Fibroblast of lung (primary cell): ENCODE results near the gene NLRC4. TPM values are rescaled to one million over a fixed set of nuclear protein-coding genes. Genes with fewer than 3 reads are reported as not detected.
"Not testable (repeated sequence)": the region's sequence is repeated elsewhere in the genome, so short reads cannot be mapped to it uniquely, and the experiment has no call there.

Experiments used
- DNase-seq, 2 donors: peaks; one replicate each; pipeline versions ENCODE4 v3.0.0 to v3.0.0-alpha.2; 2010; ENCODE audit warnings: low read depth in 2 of 2
- H2AFZ ChIP-seq: 2 replicates; pipeline ENCODE4 v1.5.1; 2012; ENCODE audit warnings: low read length, control low read depth, inconsistent platforms
- H3K27ac ChIP-seq: 2 replicates; pipeline ENCODE4 v1.5.1; 2011; ENCODE audit warnings: low read length, control low read depth; ENCODE audit not compliant: insufficient read depth
- H3K27me3 ChIP-seq: 2 replicates; pipeline ENCODE4 v1.5.1; 2011; ENCODE audit warnings: mild to moderate bottlenecking, low read length; ENCODE audit not compliant: control insufficient read depth, insufficient read depth
- H3K36me3 ChIP-seq: 2 replicates; pipeline ENCODE4 v1.5.1; 2011; ENCODE audit warnings: low read length; ENCODE audit not compliant: control insufficient read depth, insufficient read depth
- H3K4me1 ChIP-seq: 2 replicates; pipeline ENCODE4 v1.5.1; 2011; ENCODE audit warnings: low read length; ENCODE audit not compliant: control insufficient read depth, insufficient read depth; ENCODE audit errors: extremely low read depth
- H3K4me2 ChIP-seq: 2 replicates; pipeline ENCODE4 v1.5.1; 2011; ENCODE audit warnings: low read length, control low read depth; ENCODE audit not compliant: insufficient read depth; ENCODE audit errors: extremely low read depth
- H3K4me3 ChIP-seq, 4 experiments: fragments of 200-600 bp in 1 of 4; sonication (generic) in 1 of 4; replicated peaks in 1 of 4; 2 replicates each; pipeline ENCODE4 v1.5.1; 2011 to 2016; ENCODE audit warnings: low read length in 4 of 4, low read depth in 3 of 4, mild to moderate bottlenecking in 3 of 4, control low read depth in 2 of 4, inconsistent platforms in 1 of 4, mixed read lengths in 1 of 4; ENCODE audit not compliant: insufficient read depth in 1 of 4; ENCODE audit errors: control extremely low read depth in 1 of 4
- H3K79me2 ChIP-seq: 2 replicates; pipeline ENCODE4 v1.5.1; 2012; ENCODE audit warnings: mild to moderate bottlenecking, low read length, inconsistent platforms; ENCODE audit not compliant: control insufficient read depth, insufficient read depth
- H3K9ac ChIP-seq: 2 replicates; pipeline ENCODE4 v1.5.1; 2011; ENCODE audit warnings: mild to moderate bottlenecking, low read length, control low read depth; ENCODE audit not compliant: insufficient read depth
- H3K9me3 ChIP-seq: 2 replicates; pipeline ENCODE4 v1.5.1; 2012; ENCODE audit warnings: low read depth, low read length; ENCODE audit not compliant: control insufficient read depth, insufficient read depth
- H4K20me1 ChIP-seq: 2 replicates; pipeline ENCODE4 v1.5.1; 2011; ENCODE audit warnings: low read length; ENCODE audit not compliant: control insufficient read depth, insufficient read depth; ENCODE audit errors: extremely low read depth
- EZH2 ChIP-seq: IDR thresholded peaks from 2 replicates; pipeline ENCODE4 v1.5.1; 2012; ENCODE audit warnings: low read length, control low read depth, mild to moderate bottlenecking; ENCODE audit errors: missing control alignments
- polyA minus RNA-seq: library from RNA; depleted of rRNA, polyadenylated mRNA; stranded (reverse); fragments of >200 nt; gene quantifications from 2 replicates; pipeline ENCODE4 v1.2.3, GENCODE V29; 2011; ENCODE audit warnings: low replicate concordance
- polyA plus RNA-seq, 2 donors: library from polyadenylated mRNA; depleted of rRNA in 1 of 2; stranded (reverse) in 1 of 2; unstranded in 1 of 2; fragments of >200 nt; gene quantifications; 2 replicates each; pipeline ENCODE4 v1.2.1, GENCODE V29; 2011 to 2012; ENCODE audit warnings: missing spikeins in 1 of 2
- total RNA-seq: library from RNA; depleted of rRNA; stranded (reverse); fragments of >200 nt; gene quantifications from 2 replicates; pipeline ENCODE4 v1.2.1, GENCODE V29; 2014
- TF ChIP-seq, protein P1 (sequence below), 2 donors: IDR thresholded peaks in 1 of 2; conservative IDR thresholded peaks in 1 of 2; 1 replicate in 1 of 2; 2 replicates in 1 of 2; pipeline ENCODE4 v1.5.1; 2011 to 2012; ENCODE audit warnings: low read length in 2 of 2, control low read depth in 1 of 2, inconsistent platforms in 1 of 2, low read depth in 1 of 2, mild to moderate bottlenecking in 1 of 2

Gene NLRC4, protein sequence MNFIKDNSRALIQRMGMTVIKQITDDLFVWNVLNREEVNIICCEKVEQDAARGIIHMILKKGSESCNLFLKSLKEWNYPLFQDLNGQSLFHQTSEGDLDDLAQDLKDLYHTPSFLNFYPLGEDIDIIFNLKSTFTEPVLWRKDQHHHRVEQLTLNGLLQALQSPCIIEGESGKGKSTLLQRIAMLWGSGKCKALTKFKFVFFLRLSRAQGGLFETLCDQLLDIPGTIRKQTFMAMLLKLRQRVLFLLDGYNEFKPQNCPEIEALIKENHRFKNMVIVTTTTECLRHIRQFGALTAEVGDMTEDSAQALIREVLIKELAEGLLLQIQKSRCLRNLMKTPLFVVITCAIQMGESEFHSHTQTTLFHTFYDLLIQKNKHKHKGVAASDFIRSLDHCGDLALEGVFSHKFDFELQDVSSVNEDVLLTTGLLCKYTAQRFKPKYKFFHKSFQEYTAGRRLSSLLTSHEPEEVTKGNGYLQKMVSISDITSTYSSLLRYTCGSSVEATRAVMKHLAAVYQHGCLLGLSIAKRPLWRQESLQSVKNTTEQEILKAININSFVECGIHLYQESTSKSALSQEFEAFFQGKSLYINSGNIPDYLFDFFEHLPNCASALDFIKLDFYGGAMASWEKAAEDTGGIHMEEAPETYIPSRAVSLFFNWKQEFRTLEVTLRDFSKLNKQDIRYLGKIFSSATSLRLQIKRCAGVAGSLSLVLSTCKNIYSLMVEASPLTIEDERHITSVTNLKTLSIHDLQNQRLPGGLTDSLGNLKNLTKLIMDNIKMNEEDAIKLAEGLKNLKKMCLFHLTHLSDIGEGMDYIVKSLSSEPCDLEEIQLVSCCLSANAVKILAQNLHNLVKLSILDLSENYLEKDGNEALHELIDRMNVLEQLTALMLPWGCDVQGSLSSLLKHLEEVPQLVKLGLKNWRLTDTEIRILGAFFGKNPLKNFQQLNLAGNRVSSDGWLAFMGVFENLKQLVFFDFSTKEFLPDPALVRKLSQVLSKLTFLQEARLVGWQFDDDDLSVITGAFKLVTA
- not detected in 2 replicates for total RNA-seq
- not detected in 2 replicates for polyA plus RNA-seq
- polyA plus RNA-seq (2012) = 0.10 TPM in 1 of 2 replicates, not detected in the other
- polyA minus RNA-seq = not detected in 2 replicates

DNA sequence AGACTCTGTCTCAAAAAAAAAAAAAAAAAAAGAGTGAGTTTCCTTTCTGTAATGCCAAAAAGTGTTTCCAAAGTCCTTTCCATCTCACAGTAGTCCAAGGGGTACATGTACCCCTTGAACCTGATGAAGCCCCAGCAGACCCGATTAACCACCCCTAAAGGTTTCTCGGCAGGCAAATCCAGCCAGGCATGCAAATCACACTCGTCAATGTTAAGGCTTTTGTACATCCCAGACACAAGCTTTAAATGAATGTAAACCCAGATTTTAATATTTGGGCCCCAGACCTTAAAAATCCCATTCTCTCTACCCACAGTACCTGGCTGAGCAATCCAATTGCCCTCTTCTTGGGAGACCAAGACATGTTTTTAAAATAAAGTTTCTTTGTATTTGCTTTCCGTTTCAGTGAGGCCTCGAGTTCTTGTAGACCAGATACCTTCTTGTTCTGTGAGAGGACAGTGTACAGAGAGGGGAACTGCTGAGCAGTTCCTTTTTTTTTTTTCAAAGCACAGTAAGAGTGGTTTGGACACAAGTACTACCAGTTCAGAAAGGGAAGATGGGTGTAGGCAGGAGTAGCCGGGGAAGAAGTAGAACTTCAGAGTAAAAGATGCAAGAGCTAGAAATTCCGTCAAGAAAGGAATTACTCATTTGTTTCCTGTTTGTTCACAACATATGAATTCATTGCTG lies at the start of gene NLRC4:
TSS of gene NLRC4 (minus strand) at position 465 of the 684 bp plus-strand sequence. CDS start 8,111 bp downstream, outside the sequence.
- Histone ChIP-seq H4K20me1 (no peaks in the 10 kb centered on the region), H3K27me3 (peaks cover 5% of the 10 kb centered on the region), H3K79me2 (no peaks in the 10 kb centered on the region), H3K9ac (no peak within 1 kb of the TSS), H3K4me3 (no peak within 1 kb of the TSS), H3K9me3 (no peaks in the 10 kb centered on the region), H3K27ac (no peak within 1 kb of the TSS), H3K36me3 (no peaks in the 10 kb centered on the region), H2AFZ (no peak within 1 kb of the TSS), H3K4me1 (no peaks in the 10 kb centered on the region), H3K4me2 (no peak within 1 kb of the TSS)
- no peak for DNase-seq
- TF ChIP-seq EZH2 = no peak
- TF ChIP-seq, protein P1, sequence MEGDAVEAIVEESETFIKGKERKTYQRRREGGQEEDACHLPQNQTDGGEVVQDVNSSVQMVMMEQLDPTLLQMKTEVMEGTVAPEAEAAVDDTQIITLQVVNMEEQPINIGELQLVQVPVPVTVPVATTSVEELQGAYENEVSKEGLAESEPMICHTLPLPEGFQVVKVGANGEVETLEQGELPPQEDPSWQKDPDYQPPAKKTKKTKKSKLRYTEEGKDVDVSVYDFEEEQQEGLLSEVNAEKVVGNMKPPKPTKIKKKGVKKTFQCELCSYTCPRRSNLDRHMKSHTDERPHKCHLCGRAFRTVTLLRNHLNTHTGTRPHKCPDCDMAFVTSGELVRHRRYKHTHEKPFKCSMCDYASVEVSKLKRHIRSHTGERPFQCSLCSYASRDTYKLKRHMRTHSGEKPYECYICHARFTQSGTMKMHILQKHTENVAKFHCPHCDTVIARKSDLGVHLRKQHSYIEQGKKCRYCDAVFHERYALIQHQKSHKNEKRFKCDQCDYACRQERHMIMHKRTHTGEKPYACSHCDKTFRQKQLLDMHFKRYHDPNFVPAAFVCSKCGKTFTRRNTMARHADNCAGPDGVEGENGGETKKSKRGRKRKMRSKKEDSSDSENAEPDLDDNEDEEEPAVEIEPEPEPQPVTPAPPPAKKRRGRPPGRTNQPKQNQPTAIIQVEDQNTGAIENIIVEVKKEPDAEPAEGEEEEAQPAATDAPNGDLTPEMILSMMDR (conservative IDR thresholded peaks at IDR 0.05 in 1 of 2, IDR thresholded peaks at IDR 0.05 in 1 of 2; ENCODE audit: low read depth in 1 of 2, low read length in 2 of 2) = no peak

DNA sequence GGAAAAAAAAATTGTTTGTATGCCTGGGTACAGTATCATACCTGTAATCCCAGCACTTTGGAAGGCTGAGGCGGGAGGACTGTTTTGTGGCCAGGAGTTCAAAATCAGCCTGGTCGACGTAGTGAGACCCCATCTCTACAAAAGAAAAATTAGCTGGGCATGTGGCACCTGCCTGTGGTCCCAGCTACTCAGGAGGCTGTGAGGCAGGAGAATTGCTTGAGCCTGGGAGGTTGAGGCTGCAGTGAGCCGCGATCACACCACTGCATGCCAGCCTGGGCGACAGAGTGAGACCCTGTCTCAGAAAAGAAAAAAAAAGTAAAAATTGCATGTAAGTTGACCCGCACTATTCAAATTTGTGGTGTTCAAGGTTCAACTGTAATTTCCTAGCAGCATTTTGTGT lies 45.9 kb upstream of the NLRC4 start:
- H3K27me3 ChIP-seq = no peaks in the 10 kb centered on the region

DNA sequence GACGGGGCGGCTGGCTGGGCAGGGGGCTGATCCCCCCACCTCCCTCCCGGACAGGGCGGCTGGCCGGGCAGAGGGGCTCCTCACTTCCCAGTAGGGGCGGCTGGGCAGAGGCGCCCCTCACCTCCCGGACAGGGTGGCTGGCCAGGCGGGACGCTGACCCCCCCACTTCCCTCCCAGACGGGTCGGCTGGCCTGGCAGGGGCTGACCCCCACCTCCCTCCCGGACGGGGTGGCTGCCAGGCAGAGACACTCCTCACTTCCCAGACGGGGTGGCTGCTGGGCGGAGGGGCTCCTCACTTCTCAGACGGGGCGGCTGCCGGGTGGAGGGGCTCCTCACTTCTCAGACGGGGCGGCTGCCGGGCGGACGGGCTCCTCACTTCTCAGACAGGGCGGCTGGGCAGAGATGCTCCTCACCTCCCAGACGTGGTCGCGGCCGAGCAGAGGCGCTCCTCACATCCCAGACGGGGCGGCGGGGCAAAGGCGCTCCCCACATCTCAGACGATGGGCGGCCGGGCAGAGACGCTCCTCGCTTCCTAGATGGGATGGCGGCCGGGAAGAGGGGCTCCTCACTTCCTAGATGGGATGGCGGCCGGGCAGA lies 29.4 kb upstream of the NLRC4 start:
- not testable (repeated sequence) for H3K36me3 ChIP-seq, H3K9ac ChIP-seq, H3K4me1 ChIP-seq, H3K4me2 ChIP-seq, H3K4me3 ChIP-seq, DNase-seq, H3K27me3 ChIP-seq, H4K20me1 ChIP-seq, H2AFZ ChIP-seq, H3K79me2 ChIP-seq, H3K9me3 ChIP-seq, H3K27ac ChIP-seq

More for the DNA sequence above, 45.9 kb upstream of the NLRC4 start:
- no peaks in the 10 kb centered on the region for H3K9me3 ChIP-seq
- no peak overlapping the region for H3K4me3 ChIP-seq
- no peak overlapping the region for H2AFZ ChIP-seq
- H3K79me2 ChIP-seq = no peaks in the 10 kb centered on the region
- no peaks in the 10 kb centered on the region for H3K4me1 ChIP-seq
- no peak for DNase-seq
- no peak overlapping the region for H3K27ac ChIP-seq
- H3K4me2 ChIP-seq = no peak overlapping the region
- H3K9ac ChIP-seq = no peak overlapping the region
- no peaks in the 10 kb centered on the region for H3K36me3 ChIP-seq
- H4K20me1 ChIP-seq = no peaks in the 10 kb centered on the region
- no peak for TF ChIP-seq EZH2
- TF ChIP-seq, protein P1 (conservative IDR thresholded peaks at IDR 0.05 in 1 of 2, IDR thresholded peaks at IDR 0.05 in 1 of 2; ENCODE audit: low read depth in 1 of 2, low read length in 2 of 2) = no peak

DNA sequence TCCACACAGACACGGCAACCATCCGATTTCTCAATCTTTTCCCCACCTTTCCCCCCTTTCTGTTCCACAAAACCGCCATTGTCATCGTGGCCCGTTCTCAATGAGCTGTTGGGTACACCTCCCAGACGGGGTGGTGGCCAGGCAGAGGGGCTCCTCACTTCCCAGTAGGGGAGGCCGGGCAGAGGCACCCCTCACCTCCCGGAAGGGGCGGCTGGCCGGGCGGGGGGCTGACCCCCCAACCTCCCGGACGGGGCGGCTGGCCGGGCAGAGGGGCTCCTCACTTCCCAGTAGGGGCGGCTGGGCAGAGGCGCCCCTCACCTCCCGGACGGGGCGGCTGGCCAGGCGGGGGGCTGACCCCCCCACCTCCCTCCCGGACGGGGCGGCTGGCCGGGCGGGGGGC lies 28.8 kb upstream of the NLRC4 start:
- not testable (repeated sequence) for H3K4me2 ChIP-seq, H3K27ac ChIP-seq, H3K36me3 ChIP-seq, H3K79me2 ChIP-seq, H2AFZ ChIP-seq, H3K9me3 ChIP-seq, H4K20me1 ChIP-seq, DNase-seq, H3K27me3 ChIP-seq, H3K4me1 ChIP-seq, H3K9ac ChIP-seq, H3K4me3 ChIP-seq
